Vagina (tissue), 2 donors: Measurements from ENCODE around the gene TMPRSS12. TPM values are rescaled to one million over a fixed set of nuclear protein-coding genes. Genes with fewer than 3 reads are reported as not detected.
"Not testable (repeated sequence)": the region's sequence is repeated elsewhere in the genome, so short reads cannot be mapped to it uniquely, and the experiment has no call there.

Source experiments
- DNase-seq, 2 donors: peaks; one replicate each; pipeline ENCODE4 v3.0.0-alpha.2; 2017; ENCODE audit errors: extremely low spot score in 2 of 2
- H3K27ac ChIP-seq: fragments of 200-600 bp; sonication (generic); one replicate; pipeline ENCODE4 v1.5.1; 2019
- H3K27me3 ChIP-seq: fragments of 200-600 bp; sonication (generic); one replicate; pipeline ENCODE4 v1.5.1; 2019
- H3K36me3 ChIP-seq, 2 donors: fragments of 200-600 bp; sonication (generic); one replicate each; pipeline ENCODE4 v1.5.1; 2017 to 2019
- H3K4me1 ChIP-seq: fragments of 200-600 bp; sonication (generic); one replicate; pipeline ENCODE4 v1.5.1; 2019
- H3K4me3 ChIP-seq, 2 donors: fragments of 200-600 bp; sonication (generic); 1 replicate in 1 of 2; 2 replicates in 1 of 2; pipeline ENCODE4 v1.5.1; 2016 to 2019
- H3K9me3 ChIP-seq: fragments of 200-600 bp; sonication (generic); one replicate; pipeline ENCODE4 v1.5.1; 2019
- CTCF ChIP-seq, 3 experiments: fragments of 450-650 bp in 2 of 3; fragments of 200-600 bp in 1 of 3; sonication (generic) in 1 of 3; IDR thresholded peaks; one replicate each; pipeline ENCODE4 v1.5.1; 2017 to 2019; ENCODE audit warnings: antibody characterized with exemption in 3 of 3, mild to moderate bottlenecking in 2 of 3, moderate library complexity in 2 of 3
- POLR2A ChIP-seq, 2 donors: fragments of 450-650 bp; IDR thresholded peaks; one replicate each; pipeline ENCODE4 v1.6.1; 2017; ENCODE audit warnings: antibody characterized with exemption in 2 of 2, mild to moderate bottlenecking in 2 of 2, moderate library complexity in 2 of 2
- POLR2AphosphoS5 ChIP-seq, 2 donors: sonication (generic); formaldehyde crosslinking; IDR thresholded peaks; one replicate each; pipeline ENCODE4 v1.9.0; 2017; ENCODE audit warnings: antibody characterized with exemption in 2 of 2, mild to moderate bottlenecking in 2 of 2, low read depth in 1 of 2; ENCODE audit not compliant: insufficient read depth in 1 of 2
- intact Hi-C: fragments of 100-400 bp; cut with DNase I; formaldehyde crosslinking; loops from one replicate; pipeline ENCODE4 v1.15.1; 2023
- total RNA-seq: library from RNA; depleted of rRNA; stranded (reverse); fragments of >200 nt; gene quantifications from one replicate; pipeline ENCODE4 v1.2.3, GENCODE V29; 2016

The TMPRSS12 gene
- total RNA-seq, 1 donor from 2014 or later: not detected

GRCh38 chr12:50862316-50862715, 19.6 kb downstream of the TMPRSS12 start:
- H3K27me3 ChIP-seq: no peaks in the 10 kb centered on the region
- H3K9me3 ChIP-seq: no peaks in the 10 kb centered on the region
- TF ChIP-seq POLR2A (IDR thresholded peaks at IDR 0.05) (no peak), CTCF (IDR thresholded peaks at IDR 0.05) (no peak), POLR2AphosphoS5 (IDR thresholded peaks at IDR 0.05; ENCODE audit: insufficient read depth in 1 of 2, low read depth in 1 of 2) (peak in 1 of 2 donors; percentile 12)
- DNase-seq: no peak
- intact Hi-C loops: no loop called here
- no peak overlapping the region for H3K27ac ChIP-seq
- H3K4me3 ChIP-seq: no peak overlapping the region
- H3K4me1 ChIP-seq: no peaks in the 10 kb centered on the region
- no peaks in the 10 kb centered on the region for H3K36me3 ChIP-seq

DNA sequence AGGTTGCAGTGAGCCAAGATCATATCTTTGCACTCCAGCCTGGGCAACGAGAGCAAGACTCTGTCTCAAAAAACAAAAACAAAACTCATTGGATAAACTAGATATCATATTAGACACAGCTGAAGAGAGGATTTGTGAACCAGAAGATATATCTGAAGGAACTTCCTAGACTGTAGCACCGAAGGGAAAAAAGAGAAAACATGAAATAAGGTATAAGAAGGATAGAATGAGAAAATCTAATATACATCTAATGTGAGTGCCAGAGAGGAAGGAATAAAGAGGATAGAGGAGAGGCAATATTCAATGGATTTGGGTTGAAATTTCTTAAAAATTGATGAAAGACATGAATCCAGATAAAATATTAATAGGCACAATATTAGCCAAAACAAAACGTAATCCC, 22.5 kb downstream of the TMPRSS12 start:
- no peak for DNase-seq
- Histone ChIP-seq H3K27ac (no peak overlapping the region), H3K9me3 (no peaks in the 10 kb centered on the region), H3K4me1 (no peaks in the 10 kb centered on the region), H3K36me3 (no peaks in the 10 kb centered on the region), H3K27me3 (no peaks in the 10 kb centered on the region), H3K4me3 (no peak overlapping the region)
- intact Hi-C loops: no loop called here
- no peak for TF ChIP-seq CTCF (IDR thresholded peaks at IDR 0.05)

DNA sequence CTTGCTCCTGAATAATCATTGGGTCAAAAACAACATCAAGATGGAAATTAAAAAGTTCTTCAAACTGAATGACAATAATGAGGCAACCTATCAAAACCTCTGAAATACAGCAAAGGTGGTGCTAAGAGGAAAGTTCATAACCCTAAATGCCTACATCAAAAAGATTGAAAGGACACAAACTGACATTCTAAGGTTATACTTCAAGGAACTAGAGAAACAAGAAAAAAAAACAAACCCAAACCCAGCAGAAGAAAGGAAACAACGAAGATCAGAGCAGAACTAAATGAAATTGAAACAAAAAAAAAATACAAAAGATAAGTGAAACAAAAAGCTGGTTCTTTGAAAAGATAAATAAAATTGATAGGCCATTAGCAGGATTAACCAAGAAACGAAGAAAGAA, 26.2 kb downstream of the TMPRSS12 start:
- H3K27me3 ChIP-seq, H3K27ac ChIP-seq, H3K9me3 ChIP-seq, DNase-seq, intact Hi-C loops, H3K4me1 ChIP-seq, H3K4me3 ChIP-seq, H3K36me3 ChIP-seq: not testable (repeated sequence)

DNA sequence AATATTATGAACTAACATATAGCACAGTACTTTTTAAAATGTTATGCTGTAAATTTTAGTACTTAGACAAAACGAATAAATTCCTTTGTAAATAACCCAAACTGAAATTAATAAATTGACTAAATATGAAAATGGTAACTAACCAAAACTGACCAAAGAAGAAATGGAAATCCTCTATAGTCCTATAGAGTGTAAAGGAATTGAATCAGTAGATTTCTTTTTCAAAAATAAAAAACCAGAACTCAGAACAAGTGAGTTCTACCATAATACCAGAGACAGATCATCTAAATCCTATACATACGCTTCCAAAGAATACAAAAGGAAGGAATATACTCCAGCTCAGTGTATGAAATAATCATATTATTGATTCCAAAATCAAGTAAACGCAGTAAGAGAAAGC, 39.8 kb downstream of the TMPRSS12 start:
- Histone ChIP-seq H3K27ac (no peak overlapping the region), H3K9me3 (no peaks in the 10 kb centered on the region), H3K4me3 (no peak overlapping the region), H3K36me3 (no peaks in the 10 kb centered on the region), H3K27me3 (no peaks in the 10 kb centered on the region), H3K4me1 (no peaks in the 10 kb centered on the region)
- no peak for DNase-seq
- intact Hi-C loops: no loop called here
- no peak for TF ChIP-seq CTCF (IDR thresholded peaks at IDR 0.05)
- no peak for TF ChIP-seq POLR2A (IDR thresholded peaks at IDR 0.05)
- TF ChIP-seq POLR2AphosphoS5 (IDR thresholded peaks at IDR 0.05; ENCODE audit: insufficient read depth in 1 of 2, low read depth in 1 of 2): no peak

- TF ChIP-seq POLR2A (IDR thresholded peaks at IDR 0.05): no peak
- TF ChIP-seq POLR2AphosphoS5 (IDR thresholded peaks at IDR 0.05; ENCODE audit: insufficient read depth in 1 of 2, low read depth in 1 of 2): no peak
- no peak for TF ChIP-seq CTCF (IDR thresholded peaks at IDR 0.05)
- no peak for DNase-seq
- Histone ChIP-seq H3K27ac (no peak overlapping the region), H3K4me3 (no peak overlapping the region), H3K36me3 (no peaks in the 10 kb centered on the region), H3K9me3 (no peaks in the 10 kb centered on the region), H3K4me1 (no peaks in the 10 kb centered on the region), H3K27me3 (no peaks in the 10 kb centered on the region)
- intact Hi-C loops: no loop called here
Observed at GRCh38 chr12:50887191-50887590, 44.5 kb downstream of the TMPRSS12 start.

- no peak for DNase-seq
- intact Hi-C loops: no loop called here
- TF ChIP-seq CTCF (IDR thresholded peaks at IDR 0.05): no peak
- no peak for TF ChIP-seq POLR2AphosphoS5 (IDR thresholded peaks at IDR 0.05; ENCODE audit: insufficient read depth in 1 of 2, low read depth in 1 of 2)
- no peak for TF ChIP-seq POLR2A (IDR thresholded peaks at IDR 0.05)
Observed at GRCh38 chr12:50888666-50889065, 45.9 kb downstream of the TMPRSS12 start.

More at GRCh38 chr12:50888666-50889065, 45.9 kb downstream of the TMPRSS12 start:
- Histone ChIP-seq H3K4me3 (no peak overlapping the region), H3K27ac (no peak overlapping the region), H3K4me1 (no peaks in the 10 kb centered on the region), H3K36me3 (no peaks in the 10 kb centered on the region), H3K27me3 (no peaks in the 10 kb centered on the region), H3K9me3 (no peaks in the 10 kb centered on the region)
